Epithelial cell of alveolus of lung (primary cell): ENCODE results near the gene DNAJC15. TPM values are rescaled to one million over a fixed set of nuclear protein-coding genes. Genes with fewer than 3 reads are reported as not detected.

Experiments used
- total RNA-seq: library from RNA; depleted of rRNA; stranded (reverse); fragments of >200 nt; gene quantifications from 2 replicates; pipeline ENCODE4 v1.2.1, GENCODE V29; 2015

DNAJC15 gene
- 11.3 and 23.5 TPM in 2 replicates for total RNA-seq

GRCh38 chr13:43023289-43023963, at the start of gene DNAJC15:
TSS of gene DNAJC15 (plus strand) at chr13:43023586. CDS start at chr13:43023627, 41 bp downstream.

GRCh38 chr13:42991898-42992763, 31.3 kb upstream of the DNAJC15 start, which contains the start of gene EPSTI1:
TSS of gene EPSTI1 (minus strand) at chr13:42992241. CDS start at chr13:42992165, 76 bp downstream.

Other genes starting within 250 kb of the DNAJC15 start
- gene FAM216B, start 242.0 kb upstream of the DNAJC15 start, total RNA-seq, result 0.16 TPM in 1 of 2 replicates, not detected in the other
- gene EPSTI1, start 31.3 kb upstream of the DNAJC15 start, total RNA-seq, result 2.3 and 11.4 TPM in 2 replicates